ENCODE results near the gene KRT3.

- no peak for TF ChIP-seq CTCF (IDR thresholded peaks at IDR 0.05; ENCODE audit: low read depth, low read length, poor library complexity, severe bottlenecking)
- no peak for TF ChIP-seq EZH2phosphoT487 (IDR thresholded peaks at IDR 0.05; ENCODE audit: borderline replicate concordance, low read length)
Observed at GRCh38 chr12:52787324-52788191, 8.4 kb downstream of the KRT3 start.

All from DOHH2 (cell line).